NCI-H146 treated with DMSO at 0.1 percent for 48 hours (cell line): Measurements from ENCODE around the gene MBD4.
A peak's percentile ranks its signal among the peaks of the same experiment; 100 is the strongest.
"Not testable (repeated sequence)": the region's sequence is repeated elsewhere in the genome, so short reads cannot be mapped to it uniquely, and the experiment has no call there.

Experiments used
- DNase-seq: peaks from one replicate; lab custom pipeline; 2025; ENCODE audit not compliant: unreplicated experiment; lab: John Stamatoyannopoulos, UW

The MBD4 gene

GRCh38 chr3:129432671-129433070 lies 7.1 kb downstream of the MBD4 start:
- no peak for DNase-seq

GRCh38 chr3:129432036-129432435 lies 7.7 kb downstream of the MBD4 start:
- DNase-seq, result no peak

GRCh38 chr3:129429602-129430001 lies 10.1 kb downstream of the MBD4 start:
- DNase-seq, result no peak

- DNase-seq, result no peak
These were observed 10.7 kb downstream of the MBD4 start for GRCh38 chr3:129429080-129429451.

- peak; percentile 95 for DNase-seq
These were observed 11.2 kb downstream of the MBD4 start, which contains the start of gene EFCAB12 for GRCh38 chr3:129428376-129429079. Gene EFCAB12 (minus strand): TSS chr3:129428636. CDS start chr3:129428488, 148 bp downstream.

- no peak for DNase-seq
These were observed 11.8 kb downstream of the MBD4 start for GRCh38 chr3:129428007-129428375.

GRCh38 chr3:129425619-129426018 lies 14.1 kb downstream of the MBD4 start:
- no peak for DNase-seq

GRCh38 chr3:129425213-129425612 lies 14.5 kb downstream of the MBD4 start:
- no peak for DNase-seq

GRCh38 chr3:129424185-129424841 lies 15.4 kb downstream of the MBD4 start:
- no peak for DNase-seq

GRCh38 chr3:129422897-129423296 lies 16.9 kb downstream of the MBD4 start:
- no peak for DNase-seq

- DNase-seq, result no peak
These were observed 17.6 kb downstream of the MBD4 start for GRCh38 chr3:129421988-129422745.

- DNase-seq, result no peak
These were observed 18.4 kb downstream of the MBD4 start for GRCh38 chr3:129421236-129421883.

GRCh38 chr3:129419476-129419875 lies 20.3 kb downstream of the MBD4 start:
- DNase-seq, result no peak

GRCh38 chr3:129418041-129418973 lies 21.4 kb downstream of the MBD4 start:
- no peak for DNase-seq

GRCh38 chr3:129417326-129417725 lies 22.4 kb downstream of the MBD4 start:
- DNase-seq, result no peak

- no peak for DNase-seq
These were observed 23.3 kb downstream of the MBD4 start for GRCh38 chr3:129416415-129416814.

- DNase-seq, result no peak
These were observed 23.9 kb downstream of the MBD4 start for GRCh38 chr3:129415830-129416229.

GRCh38 chr3:129415378-129415777 lies 24.4 kb downstream of the MBD4 start:
- no peak for DNase-seq

GRCh38 chr3:129413687-129414506 lies 25.9 kb downstream of the MBD4 start:
- no peak for DNase-seq

GRCh38 chr3:129413238-129413637 lies 26.5 kb downstream of the MBD4 start:
- not testable (repeated sequence) for DNase-seq
